Loucy (cell line): Measurements from ENCODE around the gene RTRAF.

ENCODE experiments used
- H2AFZ ChIP-seq: fragments of 200-600 bp; sonication (generic); 2 replicates; pipeline ENCODE4 v1.6.0; 2016; ENCODE audit warnings: antibody characterized with exemption, mild to moderate bottlenecking, low read length, moderate library complexity
- H3F3A ChIP-seq: fragments of 200-600 bp; 2 replicates; pipeline ENCODE4 v1.6.0; 2016; ENCODE audit warnings: antibody characterized with exemption, low read depth, mild to moderate bottlenecking
- H3K27me3 ChIP-seq: fragments of 200-600 bp; sonication (generic); 2 replicates; pipeline ENCODE4 v1.6.1; 2014; ENCODE audit warnings: low read length, mild to moderate bottlenecking; ENCODE audit not compliant: insufficient read depth, poor library complexity, severe bottlenecking
- H3K36me3 ChIP-seq: fragments of 200-600 bp; sonication (generic); 2 replicates; pipeline ENCODE4 v1.6.1; 2016; ENCODE audit warnings: low read length; ENCODE audit not compliant: insufficient read depth
- H3K4me1 ChIP-seq: fragments of 200-600 bp; sonication (generic); 2 replicates; pipeline ENCODE4 v1.5.1; 2014; ENCODE audit warnings: low read length, mild to moderate bottlenecking; ENCODE audit not compliant: insufficient read depth, poor library complexity, severe bottlenecking
- H3K4me2 ChIP-seq: fragments of 200-600 bp; sonication (generic); 2 replicates; pipeline ENCODE4 v1.6.0; 2014; ENCODE audit warnings: antibody characterized with exemption, low read length, low read depth, mild to moderate bottlenecking; ENCODE audit not compliant: poor library complexity, severe bottlenecking
- H3K4me3 ChIP-seq: fragments of 200-600 bp; sonication (generic); 2 replicates; pipeline ENCODE4 v1.5.1; 2014; ENCODE audit warnings: low read length, mild to moderate bottlenecking, mixed read lengths; ENCODE audit not compliant: poor library complexity, severe bottlenecking
- H3K79me2 ChIP-seq: fragments of 200-600 bp; sonication (generic); 2 replicates; pipeline ENCODE4 v1.6.1; 2014; ENCODE audit warnings: low read length; ENCODE audit not compliant: insufficient read depth
- H3K9ac ChIP-seq: fragments of 200-600 bp; sonication (generic); 2 replicates; pipeline ENCODE4 v1.6.0; 2014; ENCODE audit warnings: mild to moderate bottlenecking, low read depth, low read length, moderate library complexity; ENCODE audit not compliant: poor library complexity, severe bottlenecking
- H3K9me2 ChIP-seq: fragments of 200-600 bp; sonication (generic); replicated peaks from 2 replicates; pipeline ENCODE4 v1.6.1; 2016; ENCODE audit warnings: low read depth, low read length, mixed read lengths
- H3K9me3 ChIP-seq: fragments of 200-600 bp; sonication (generic); 2 replicates; pipeline ENCODE4 v1.6.1; 2014; ENCODE audit warnings: mild to moderate bottlenecking, antibody characterized with exemption, low read length, low read depth; ENCODE audit not compliant: insufficient read depth
- H4K20me1 ChIP-seq: fragments of 200-600 bp; sonication (generic); 2 replicates; pipeline ENCODE4 v1.6.0; 2014; ENCODE audit warnings: antibody characterized with exemption, low read length, mild to moderate bottlenecking; ENCODE audit not compliant: insufficient read depth, poor library complexity, severe bottlenecking
- CTCF ChIP-seq: fragments of 200-600 bp; sonication (generic); conservative IDR thresholded peaks from 2 replicates; pipeline ENCODE4 v1.5.1; 2014; ENCODE audit warnings: mild to moderate bottlenecking, antibody characterized with exemption, low read length
- EZH2phosphoT487 ChIP-seq: fragments of 200-600 bp; IDR thresholded peaks from 2 replicates; pipeline ENCODE4 v1.6.1; 2018; ENCODE audit warnings: antibody characterized with exemption, mild to moderate bottlenecking, moderate library complexity, borderline replicate concordance

Gene RTRAF

DNA sequence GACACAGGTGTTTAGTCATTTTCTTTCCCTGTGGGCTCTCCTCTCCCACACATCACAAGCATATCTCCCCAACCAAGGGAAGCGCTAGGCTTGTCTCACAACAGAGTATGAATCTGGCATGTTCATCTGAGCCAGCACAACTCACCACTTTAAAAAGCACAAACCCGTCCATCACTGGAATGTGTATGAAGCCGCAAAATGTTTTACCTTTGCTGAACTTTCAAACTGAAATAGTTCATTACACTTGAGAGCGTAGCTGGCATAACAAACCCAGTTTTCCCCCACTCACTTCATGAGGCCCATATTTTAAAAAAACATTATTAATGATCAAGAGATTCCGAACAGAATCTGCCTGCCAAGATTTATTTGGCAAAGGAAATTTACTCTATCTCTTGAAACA is 63.7 kb downstream of the RTRAF start:
- Histone ChIP-seq H3K79me2 (no peaks in the 10 kb centered on the region), H4K20me1 (no peaks in the 10 kb centered on the region), H3K4me3 (no peak overlapping the region), H3K9me3 (no peaks in the 10 kb centered on the region; the same call in 1 of the 2 replicates), H3K36me3 (no peaks in the 10 kb centered on the region), H3K9me2 (no peaks in the 10 kb centered on the region), H3F3A (no peaks in the 10 kb centered on the region), H3K4me1 (no peaks in the 10 kb centered on the region), H3K27me3 (no peaks in the 10 kb centered on the region), H2AFZ (no peak overlapping the region), H3K9ac (no peak overlapping the region), H3K4me2 (no peak overlapping the region)
- TF ChIP-seq CTCF (no peak), EZH2phosphoT487 (no peak)

DNA sequence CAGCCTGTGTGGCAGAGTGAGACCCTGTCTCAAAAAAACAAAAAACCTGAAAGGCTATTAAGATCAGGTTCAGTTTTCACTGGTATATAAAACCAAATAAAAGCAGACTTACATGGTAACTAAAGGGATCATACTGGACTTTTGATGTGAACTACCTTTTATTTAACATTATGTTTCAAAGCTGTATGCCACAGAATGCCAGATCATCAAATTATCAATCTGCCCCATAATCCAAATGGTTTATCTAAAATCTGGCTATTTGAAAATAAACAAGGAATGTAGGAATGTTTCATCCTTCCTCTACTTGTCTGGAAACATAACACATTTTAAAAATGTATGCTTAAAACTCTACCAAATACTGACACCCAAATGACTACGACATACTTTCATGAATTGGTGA is 65.3 kb downstream of the RTRAF start:
- H3K9me3 ChIP-seq: no peaks in the 10 kb centered on the region; the same call in 1 of the 2 replicates
- H3K4me2 ChIP-seq: no peak overlapping the region
- H3K36me3 ChIP-seq: no peaks in the 10 kb centered on the region
- no peak overlapping the region for H2AFZ ChIP-seq
- H3F3A ChIP-seq: no peaks in the 10 kb centered on the region
- no peak overlapping the region for H3K4me3 ChIP-seq
- TF ChIP-seq CTCF (no peak), EZH2phosphoT487 (no peak)
- no peaks in the 10 kb centered on the region for H3K79me2 ChIP-seq
- H4K20me1 ChIP-seq: no peaks in the 10 kb centered on the region
- H3K4me1 ChIP-seq: no peaks in the 10 kb centered on the region
- no peaks in the 10 kb centered on the region for H3K9me2 ChIP-seq
- H3K27me3 ChIP-seq: no peaks in the 10 kb centered on the region
- no peak overlapping the region for H3K9ac ChIP-seq

DNA sequence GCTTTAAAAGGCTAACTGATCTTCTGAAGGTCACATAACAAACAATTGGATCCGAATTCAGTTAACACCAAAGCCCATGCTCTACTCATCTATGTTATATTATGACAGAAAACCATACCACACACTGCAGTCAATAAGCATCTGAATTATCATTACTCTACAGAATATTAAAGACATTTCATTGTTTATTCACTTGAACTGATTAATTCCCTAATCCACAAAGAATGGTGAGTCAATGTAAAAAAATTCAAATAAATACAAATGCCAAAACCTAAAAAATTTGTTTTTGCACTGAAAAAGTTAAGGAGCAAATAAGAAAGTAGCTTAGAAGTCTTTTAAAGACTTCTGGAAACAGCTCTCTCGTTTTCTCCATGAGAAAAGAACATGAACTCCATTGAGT is 65.8 kb downstream of the RTRAF start:
- H3K4me3 ChIP-seq: no peak overlapping the region
- H3K36me3 ChIP-seq: no peaks in the 10 kb centered on the region
- no peak for TF ChIP-seq CTCF
- no peak for TF ChIP-seq EZH2phosphoT487
- H3K9ac ChIP-seq: no peak overlapping the region
- H4K20me1 ChIP-seq: no peaks in the 10 kb centered on the region
- no peak overlapping the region for H3K4me2 ChIP-seq
- no peaks in the 10 kb centered on the region for H3K4me1 ChIP-seq
- no peaks in the 10 kb centered on the region for H3K27me3 ChIP-seq
- no peaks in the 10 kb centered on the region for H3F3A ChIP-seq
- no peaks in the 10 kb centered on the region for H3K79me2 ChIP-seq
- H3K9me3 ChIP-seq: no peaks in the 10 kb centered on the region; the same call in 1 of the 2 replicates
- H3K9me2 ChIP-seq: no peaks in the 10 kb centered on the region
- H2AFZ ChIP-seq: no peak overlapping the region
